WI38 (cell line): ENCODE results near the gene SLC6A6.

Experiments
- H3K4me3 ChIP-seq: 2 replicates; pipeline ENCODE4 v1.5.1; 2011; ENCODE audit warnings: low read depth, mild to moderate bottlenecking, control low read depth, low read length
- CTCF ChIP-seq: IDR thresholded peaks from 2 replicates; pipeline ENCODE4 v1.5.1; 2012; ENCODE audit warnings: low read depth, mild to moderate bottlenecking, control low read depth, low read length

The SLC6A6 gene

GRCh38 chr3:14362890-14363289 lies 39.5 kb upstream of the SLC6A6 start:
- no peak overlapping the region for H3K4me3 ChIP-seq
- no peak for TF ChIP-seq CTCF

- no peak overlapping the region for H3K4me3 ChIP-seq
- no peak for TF ChIP-seq CTCF
Observed at GRCh38 chr3:14363379-14363778, 39.0 kb upstream of the SLC6A6 start.

- H3K4me3 ChIP-seq, result no peak overlapping the region
- TF ChIP-seq CTCF, result no peak
Observed at GRCh38 chr3:14363991-14364390, 38.4 kb upstream of the SLC6A6 start.

- TF ChIP-seq CTCF, result no peak
- no peak overlapping the region for H3K4me3 ChIP-seq
Observed at GRCh38 chr3:14364580-14365292, 37.7 kb upstream of the SLC6A6 start.

GRCh38 chr3:14366248-14366647 lies 36.2 kb upstream of the SLC6A6 start:
- no peak for TF ChIP-seq CTCF
- no peak overlapping the region for H3K4me3 ChIP-seq

GRCh38 chr3:14366915-14367823 lies 35.2 kb upstream of the SLC6A6 start:
- H3K4me3 ChIP-seq, result no peak overlapping the region
- no peak for TF ChIP-seq CTCF

GRCh38 chr3:14368146-14368545 lies 34.3 kb upstream of the SLC6A6 start:
- no peak for TF ChIP-seq CTCF
- H3K4me3 ChIP-seq, result no peak overlapping the region
